Activated T-cell treated with anti-CD3 and anti-CD28 coated beads for 1 hour (primary cell): ENCODE data around the gene SHISA6.
"Not testable (repeated sequence)": the region's sequence is repeated elsewhere in the genome, so short reads cannot be mapped to it uniquely, and the experiment has no call there.

Experiments
- DNase-seq: peaks from one replicate; pipeline ENCODE4 v3.0.0-alpha.2; 2020; ENCODE audit warnings: low read depth

Gene SHISA6

DNA sequence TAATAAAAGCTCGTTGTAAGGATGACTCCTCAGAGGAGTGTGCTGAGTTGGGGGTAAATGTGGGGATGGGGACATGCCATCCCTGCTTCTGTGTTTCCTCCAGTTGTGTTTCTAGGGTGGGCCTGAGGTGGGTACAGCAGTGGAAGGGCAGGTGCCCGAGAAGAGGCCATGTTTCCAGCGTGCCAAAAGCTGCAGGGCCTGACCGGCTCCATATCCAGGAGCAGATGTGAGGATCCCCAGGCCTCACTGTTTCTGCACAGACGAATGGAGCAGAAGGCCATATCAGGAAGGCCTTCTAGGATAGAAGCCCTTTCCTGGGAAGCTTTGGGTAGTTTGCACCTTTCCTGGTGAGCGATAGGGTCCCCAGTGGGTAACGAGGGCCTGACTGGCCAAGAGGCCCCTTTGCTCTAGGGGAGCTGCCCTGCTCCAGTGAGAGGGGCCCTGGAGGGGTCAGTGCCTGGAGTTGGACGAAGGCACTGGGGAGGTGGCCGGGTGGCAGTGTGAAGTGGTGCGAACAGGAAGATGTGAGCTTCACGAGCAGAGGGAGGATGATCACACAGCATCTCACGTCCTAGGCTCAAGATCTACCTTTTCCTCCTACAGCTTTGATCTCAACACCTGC lies 62.9 kb downstream of the SHISA6 start:
- DNase-seq, result no peak

GRCh38 chr17:11304568-11304967 lies 63.6 kb downstream of the SHISA6 start:
- DNase-seq, result no peak

GRCh38 chr17:11305524-11305923 lies 64.5 kb downstream of the SHISA6 start:
- DNase-seq, result no peak

DNA sequence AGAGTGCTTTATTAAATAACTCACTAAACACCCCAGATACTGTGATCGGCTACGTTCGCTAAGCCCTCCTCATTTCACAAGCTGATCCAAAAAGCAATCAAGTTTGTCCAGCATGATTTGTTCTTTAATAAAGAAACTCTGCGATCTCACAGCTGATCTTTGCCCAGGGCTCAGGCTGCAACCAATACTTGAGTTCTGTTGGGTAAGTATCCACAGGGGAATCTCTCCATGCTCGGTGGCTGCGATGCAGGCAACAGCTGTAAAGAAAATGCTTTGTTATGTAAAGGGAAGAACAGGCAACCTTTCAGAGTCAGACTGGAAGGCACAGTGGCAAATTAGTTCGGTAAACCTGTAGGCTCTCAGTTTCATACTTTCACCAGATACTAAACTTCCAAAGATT lies 67.5 kb downstream of the SHISA6 start:
- no peak for DNase-seq

DNA sequence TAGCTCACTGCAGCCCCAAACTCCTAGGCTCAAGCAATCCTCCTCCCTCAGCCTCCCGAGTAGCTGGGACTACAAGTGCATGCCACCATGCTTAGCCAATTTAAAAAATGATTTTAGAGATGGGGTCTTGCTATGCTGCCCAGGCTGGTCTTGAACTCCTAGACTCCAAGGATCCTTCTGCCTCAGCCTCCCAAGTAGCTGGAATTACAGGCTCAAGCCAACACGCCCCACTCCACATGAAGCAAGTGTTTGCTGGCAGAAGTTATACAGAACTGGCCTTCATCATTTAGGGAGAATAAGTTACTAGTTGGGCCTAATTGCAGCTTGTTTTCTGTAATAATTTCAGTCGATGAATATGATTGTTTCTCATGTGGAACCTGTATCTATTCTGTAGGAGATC lies 68.0 kb downstream of the SHISA6 start:
- DNase-seq, result no peak

DNA sequence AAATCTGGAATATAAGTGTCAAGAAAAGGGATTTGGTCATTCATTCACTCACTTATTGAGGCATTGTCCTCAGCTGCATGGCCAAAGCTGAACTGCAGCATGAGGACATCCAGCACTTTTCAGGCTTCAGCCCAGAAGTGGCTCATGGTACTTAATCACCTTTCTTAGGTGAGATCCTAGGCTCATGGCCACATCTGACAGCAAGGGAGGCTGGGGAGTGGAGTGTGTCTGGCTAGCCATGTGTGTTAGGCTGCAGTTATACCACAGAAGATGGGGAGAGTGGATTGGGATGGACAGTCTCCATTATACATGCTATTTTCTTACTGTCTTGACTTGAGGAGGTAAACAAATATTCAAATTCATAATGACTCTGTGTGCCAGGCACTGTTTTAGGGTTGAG lies 68.8 kb downstream of the SHISA6 start:
- no peak for DNase-seq

GRCh38 chr17:11316451-11316850 lies 75.4 kb downstream of the SHISA6 start:
- DNase-seq, result not testable (repeated sequence)

DNA sequence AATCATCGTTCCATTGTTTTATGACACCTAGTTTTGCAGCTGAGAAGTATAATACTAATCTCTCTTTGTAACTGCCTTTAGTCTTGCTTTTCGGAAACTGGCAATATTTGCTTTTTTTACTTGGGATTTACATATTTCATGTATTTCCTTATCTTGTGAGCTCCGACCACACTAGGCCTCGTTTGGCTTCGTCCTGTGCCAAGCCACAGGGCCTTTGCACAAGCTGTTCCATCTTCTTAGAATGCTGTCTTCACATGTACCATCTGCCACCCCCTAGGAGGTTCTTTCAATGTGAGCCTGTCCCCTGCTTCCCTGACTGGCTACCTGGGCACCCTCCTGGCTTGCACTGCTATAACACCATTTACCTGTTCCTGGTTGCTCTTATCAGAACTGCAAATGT lies 77.2 kb downstream of the SHISA6 start:
- no peak for DNase-seq

GRCh38 chr17:11319894-11320293 lies 78.9 kb downstream of the SHISA6 start:
- no peak for DNase-seq

- DNase-seq, result no peak
These were observed 83.0 kb downstream of the SHISA6 start for GRCh38 chr17:11324021-11324420.

DNA sequence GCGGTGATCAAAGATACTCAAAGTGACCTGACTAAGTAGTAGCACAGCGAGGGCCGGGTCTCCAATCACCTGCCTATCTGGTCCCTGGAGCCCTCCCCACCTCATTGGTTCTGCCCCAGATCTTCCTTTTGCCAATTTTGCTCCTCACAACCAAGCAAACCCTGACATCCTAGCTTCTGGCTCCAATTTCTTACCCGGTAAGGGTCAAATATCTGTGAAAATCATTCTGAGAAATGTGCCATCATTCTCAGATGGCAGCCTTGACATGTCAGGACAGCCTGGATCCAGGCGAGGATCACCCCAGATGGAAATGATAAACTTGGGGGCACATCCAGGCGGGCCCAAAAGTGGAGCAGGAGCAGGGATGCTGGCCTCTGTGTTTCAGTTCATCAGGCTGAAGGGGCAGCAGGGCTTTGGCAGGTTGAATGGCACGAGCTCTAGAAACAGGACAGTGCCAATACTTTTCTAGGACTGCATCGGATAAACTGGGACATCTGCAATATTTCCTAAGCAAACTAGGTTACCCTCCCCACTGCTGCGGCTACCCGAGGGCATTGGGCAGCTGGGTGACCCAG lies 83.9 kb downstream of the SHISA6 start:
- no peak for DNase-seq

GRCh38 chr17:11326492-11326891 lies 85.5 kb downstream of the SHISA6 start:
- no peak for DNase-seq

- no peak for DNase-seq
These were observed 87.8 kb downstream of the SHISA6 start for GRCh38 chr17:11328770-11329169.

GRCh38 chr17:11330006-11330405 lies 89.0 kb downstream of the SHISA6 start:
- no peak for DNase-seq

DNA sequence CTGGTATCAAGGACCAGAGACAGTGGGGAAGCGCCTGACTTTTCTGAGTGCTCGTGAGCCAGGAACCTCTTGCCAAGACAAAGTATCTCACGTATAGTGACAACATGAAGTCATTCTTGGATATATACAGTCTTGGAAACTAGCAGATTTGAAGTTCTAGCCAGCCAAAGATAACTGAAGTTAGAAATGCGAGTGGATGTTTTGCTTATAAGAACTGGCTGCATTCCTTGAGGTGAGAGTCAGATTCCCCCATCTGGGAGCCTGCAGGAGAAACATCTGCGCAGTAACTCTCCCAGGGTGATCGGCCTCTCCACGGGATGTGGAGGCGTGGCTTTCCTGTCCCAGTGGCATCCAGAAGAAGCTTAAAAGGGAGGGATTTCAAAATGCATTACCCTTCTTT lies 89.8 kb downstream of the SHISA6 start:
- no peak for DNase-seq

- DNase-seq, result no peak
These were observed 90.8 kb downstream of the SHISA6 start for GRCh38 chr17:11331547-11332513.

- no peak for DNase-seq
These were observed 91.7 kb downstream of the SHISA6 start for GRCh38 chr17:11332706-11333105.

DNA sequence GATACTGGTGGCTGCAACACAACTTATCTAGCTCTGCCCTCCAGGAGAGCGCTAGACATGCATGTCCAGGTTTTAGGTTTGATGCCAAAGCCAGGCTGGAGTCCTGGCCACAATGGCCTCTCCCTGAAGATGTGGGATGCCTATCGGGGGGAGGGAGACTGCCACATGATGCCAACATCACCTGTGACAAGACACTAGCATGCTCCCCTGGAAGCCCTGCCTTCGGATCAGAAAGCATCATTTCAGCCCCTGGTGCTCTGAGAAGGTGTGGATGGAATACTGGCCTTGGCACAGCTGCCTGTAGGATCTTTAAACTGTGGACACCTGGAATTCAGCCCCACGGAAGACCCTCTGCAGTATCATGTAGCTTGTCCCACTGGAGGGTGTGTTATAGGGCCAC lies 93.5 kb downstream of the SHISA6 start:
- no peak for DNase-seq

GRCh38 chr17:11336290-11336689 lies 95.3 kb downstream of the SHISA6 start:
- no peak for DNase-seq

DNA sequence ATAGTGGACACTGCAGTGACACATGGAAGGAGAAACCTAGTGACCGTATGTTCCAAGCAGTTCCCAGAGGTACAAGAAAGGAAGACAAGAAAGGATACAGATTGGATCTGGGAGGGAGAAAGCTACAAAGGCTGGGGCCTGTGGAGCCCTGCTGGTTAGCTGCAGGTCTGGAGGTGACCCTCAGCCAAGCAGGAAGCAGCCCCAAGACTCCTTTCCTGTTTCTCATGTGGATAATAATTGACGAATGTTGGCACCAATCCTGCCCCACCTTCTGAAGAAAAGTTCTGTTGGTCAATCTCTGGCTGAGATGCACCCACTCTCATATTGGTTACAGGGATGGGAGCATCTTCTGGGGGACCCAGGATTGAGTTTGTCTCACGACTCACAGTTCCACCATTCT lies 99.8 kb downstream of the SHISA6 start:
- no peak for DNase-seq

DNA sequence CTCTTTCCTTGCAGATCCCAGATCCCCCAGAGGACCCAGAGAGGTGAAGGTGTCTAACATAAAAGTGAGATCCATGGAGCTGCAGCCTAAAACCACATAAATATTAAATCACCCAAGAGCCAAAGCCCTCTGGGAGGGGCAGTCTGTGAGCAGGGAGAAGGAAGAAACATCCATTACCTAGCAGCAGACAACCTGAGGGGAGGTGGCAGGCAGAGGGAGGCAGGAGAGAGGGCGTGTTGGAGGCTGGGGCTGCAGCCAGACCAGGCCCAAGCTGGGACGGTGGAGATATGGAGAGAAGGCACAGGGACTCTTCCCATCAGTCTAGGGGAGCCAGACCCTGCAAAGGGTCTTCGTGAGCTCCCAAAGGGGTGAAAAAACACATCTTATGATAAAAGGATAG lies 101.1 kb downstream of the SHISA6 start:
- DNase-seq, result no peak

DNA sequence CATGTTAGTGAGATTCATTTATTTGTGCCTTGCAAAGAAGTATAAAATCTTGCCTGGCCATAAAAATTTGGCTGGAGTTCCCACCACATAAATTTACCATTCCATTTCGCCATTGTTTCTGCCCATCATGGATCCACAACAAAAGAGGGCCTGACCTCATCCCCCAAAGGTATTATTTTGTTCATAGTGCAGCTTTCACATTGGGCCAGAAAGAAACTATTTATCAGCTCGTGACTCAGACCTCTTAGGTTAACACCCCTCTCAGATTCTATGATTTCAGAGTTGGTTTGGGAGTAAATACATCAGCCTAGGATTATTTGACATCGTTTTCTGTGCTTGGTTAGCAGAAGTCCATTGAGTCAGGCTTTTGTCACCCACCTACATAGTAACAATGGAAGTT lies 108.1 kb downstream of the SHISA6 start:
- DNase-seq, result no peak

DNA sequence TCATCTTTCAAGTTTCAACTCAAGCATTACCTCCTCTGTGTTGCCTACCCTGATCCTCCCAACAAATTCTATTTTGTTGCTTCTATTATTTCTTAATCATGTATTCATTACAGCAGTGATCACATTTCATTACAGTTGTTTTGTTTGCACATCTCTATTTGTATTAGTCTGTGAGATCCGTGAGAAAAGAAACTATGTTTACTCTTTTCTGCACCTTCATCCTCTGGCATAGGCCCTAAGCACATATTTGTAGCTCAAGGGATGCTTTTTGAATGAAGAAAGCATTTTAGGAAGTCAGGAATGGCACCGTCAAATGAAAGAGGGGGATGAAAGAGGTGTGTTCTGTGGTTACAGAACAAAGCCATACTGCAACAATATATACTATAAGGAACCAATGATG lies 110.5 kb downstream of the SHISA6 start:
- DNase-seq, result no peak
